OCI-LY1 (cell line): ENCODE measurements around the gene SASS6.
A peak's percentile ranks its signal among the peaks of the same experiment; 100 is the strongest.

Experiments used
- H2AFZ ChIP-seq: fragments of 200-600 bp; sonication (generic), shearing (Covaris generic); 2 replicates; pipeline ENCODE4 v1.6.0; 2014; ENCODE audit warnings: antibody characterized with exemption, mild to moderate bottlenecking, low read length
- H3F3A ChIP-seq: fragments of 200-600 bp; sonication (generic), shearing (Covaris generic); 2 replicates; pipeline ENCODE4 v1.6.0; 2014; ENCODE audit warnings: mild to moderate bottlenecking, antibody characterized with exemption, low read length, moderate library complexity; ENCODE audit not compliant: insufficient read depth
- H3K27ac ChIP-seq: fragments of 200-600 bp; sonication (generic); 2 replicates; pipeline ENCODE4 v1.5.1; 2014; ENCODE audit warnings: low read length, mixed run types, mild to moderate bottlenecking, low read depth; ENCODE audit not compliant: poor library complexity, severe bottlenecking
- H3K27me3 ChIP-seq: fragments of 200-600 bp; sonication (generic); 2 replicates; pipeline ENCODE4 v1.6.0; 2014; ENCODE audit warnings: antibody characterized with exemption, mild to moderate bottlenecking, low read length, moderate library complexity; ENCODE audit not compliant: insufficient read depth
- H3K36me3 ChIP-seq: fragments of 200-600 bp; sonication (generic); 2 replicates; pipeline ENCODE4 v1.6.1; 2014; ENCODE audit warnings: mild to moderate bottlenecking, antibody characterized with exemption, low read length, moderate library complexity, mixed read lengths; ENCODE audit not compliant: insufficient read depth
- H3K4me1 ChIP-seq: fragments of 200-600 bp; sonication (generic); 2 replicates; pipeline ENCODE4 v1.5.1; 2014; ENCODE audit warnings: mild to moderate bottlenecking, low read length, moderate library complexity; ENCODE audit not compliant: insufficient read depth, severe bottlenecking
- H3K4me2 ChIP-seq: fragments of 200-600 bp; sonication (generic), shearing (Covaris generic); 2 replicates; pipeline ENCODE4 v1.6.1; 2014; ENCODE audit warnings: low read length
- H3K4me3 ChIP-seq: fragments of 200-600 bp; sonication (generic); 2 replicates; pipeline ENCODE4 v1.5.1; 2014; ENCODE audit warnings: low read length, low read depth, mild to moderate bottlenecking, mixed read lengths; ENCODE audit not compliant: poor library complexity, severe bottlenecking
- H3K79me2 ChIP-seq: fragments of 200-600 bp; shearing (Covaris generic); 2 replicates; pipeline ENCODE4 v1.6.1; 2016; ENCODE audit warnings: mixed run types, low read length, mixed read lengths; ENCODE audit not compliant: insufficient read depth
- H3K9ac ChIP-seq: fragments of 200-600 bp; sonication (generic), shearing (Covaris generic); 2 replicates; pipeline ENCODE4 v1.6.1; 2014; ENCODE audit warnings: mild to moderate bottlenecking, low read length, mixed read lengths
- H3K9me2 ChIP-seq: fragments of 200-600 bp; sonication (generic), shearing (Covaris generic); 2 replicates; pipeline ENCODE4 v1.6.1; 2014; ENCODE audit warnings: low read depth, mild to moderate bottlenecking, low read length, mixed read lengths
- H3K9me3 ChIP-seq: fragments of 200-600 bp; shearing (Covaris generic); 2 replicates; pipeline ENCODE4 v1.6.1; 2014; ENCODE audit warnings: low read length, mixed read lengths
- H4K20me1 ChIP-seq: fragments of 200-600 bp; sonication (generic), shearing (Covaris generic); 2 replicates; pipeline ENCODE4 v1.6.0; 2016; ENCODE audit warnings: mild to moderate bottlenecking, low read length; ENCODE audit not compliant: insufficient read depth
- CTCF ChIP-seq: fragments of 200-600 bp; sonication (generic), shearing (Covaris generic); IDR thresholded peaks from 2 replicates; pipeline ENCODE4 v1.5.1; 2017; ENCODE audit warnings: mild to moderate bottlenecking, antibody characterized with exemption, low read length, moderate library complexity, mixed read lengths
- EZH2 ChIP-seq: fragments of 200-600 bp; sonication (generic), shearing (Covaris generic); IDR thresholded peaks from 2 replicates; pipeline ENCODE4 v1.8.0; 2017; ENCODE audit warnings: borderline replicate concordance, mixed run types, mild to moderate bottlenecking, antibody characterized with exemption, low read length, moderate library complexity, mixed read lengths

The SASS6 gene

GRCh38 chr1:100132566-100133477, at the start of gene SASS6, which contains the start of gene TRMT13:
Gene SASS6 (minus strand): TSS chr1:100132930. CDS start chr1:100132814, 116 bp downstream.
Gene TRMT13 (plus strand): TSS chr1:100133163. CDS start chr1:100133169, 6 bp downstream.
- TF ChIP-seq CTCF (no peak), EZH2 (no peak)
- peak within 1 kb of the TSS; percentile 67 for H3K27ac ChIP-seq

DNA sequence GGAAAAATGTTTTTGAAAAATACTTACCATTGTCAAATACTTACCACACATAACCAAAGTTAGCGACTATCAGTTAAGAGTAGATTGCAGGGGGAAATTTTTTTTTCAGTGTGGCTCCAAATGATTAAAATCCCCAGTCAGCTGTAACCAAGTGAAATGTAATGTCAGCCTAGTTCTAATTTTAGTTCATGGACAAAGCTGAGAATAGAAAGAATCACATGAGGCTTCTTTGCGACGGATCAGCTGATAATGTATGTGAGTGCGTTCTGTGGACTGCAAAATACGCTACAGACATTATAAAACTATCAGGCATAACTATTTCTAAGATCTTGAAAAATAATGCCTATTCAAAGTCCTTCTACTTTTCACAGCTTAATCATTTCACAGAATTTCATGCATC, 45.4 kb upstream of the SASS6 start, which contains the start of gene LRRC39:
Gene LRRC39, minus strand, starts transcription at position 166 of the 400 bp plus-strand sequence. CDS start 9,740 bp downstream, outside the sequence.
- no peaks in the 10 kb centered on the region for H3F3A ChIP-seq
- H3K36me3 ChIP-seq, result no peaks in the 10 kb centered on the region
- H3K27ac ChIP-seq, result no peak within 1 kb of the TSS
- H4K20me1 ChIP-seq, result no peaks in the 10 kb centered on the region
- H3K9ac ChIP-seq, result no peak within 1 kb of the TSS
- no peak within 1 kb of the TSS for H3K4me3 ChIP-seq
- H3K9me2 ChIP-seq, result no peaks in the 10 kb centered on the region
- no peaks in the 10 kb centered on the region for H3K9me3 ChIP-seq
- no peaks in the 10 kb centered on the region for H3K27me3 ChIP-seq
- H3K79me2 ChIP-seq, result no peaks in the 10 kb centered on the region
- no peaks in the 10 kb centered on the region for H3K4me1 ChIP-seq
- TF ChIP-seq EZH2 (no peak), CTCF (no peak)
- H3K4me2 ChIP-seq, result no peak within 1 kb of the TSS
- no peak within 1 kb of the TSS for H2AFZ ChIP-seq

More at GRCh38 chr1:100132566-100133477, at the start of gene SASS6, which contains the start of gene TRMT13:
- H3K9me3 ChIP-seq, result no peaks in the 10 kb centered on the region
- peak within 1 kb of the TSS; percentile 68 for H3K9ac ChIP-seq
- H3K27me3 ChIP-seq, result no peaks in the 10 kb centered on the region
- no peaks in the 10 kb centered on the region for H4K20me1 ChIP-seq
- H3K4me3 ChIP-seq, result peak within 1 kb of the TSS; percentile 74
- H3K9me2 ChIP-seq, result no peaks in the 10 kb centered on the region
- peak within 1 kb of the TSS; percentile 60; the same call in 1 of the 2 replicates for H2AFZ ChIP-seq
- peak within 1 kb of the TSS; percentile 95 for H3K4me2 ChIP-seq
- peaks cover 16% of the 10 kb centered on the region for H3K36me3 ChIP-seq
- H3K4me1 ChIP-seq, result peaks cover 42% of the 10 kb centered on the region
- peaks cover 71% of the 10 kb centered on the region for H3K79me2 ChIP-seq
- H3F3A ChIP-seq, result no peaks in the 10 kb centered on the region

- H4K20me1 ChIP-seq, result no peaks in the 10 kb centered on the region
- H3K4me2 ChIP-seq, result no peak overlapping the region
- TF ChIP-seq EZH2 (no peak), CTCF (no peak)
- no peak overlapping the region for H3K27ac ChIP-seq
- H3F3A ChIP-seq, result no peaks in the 10 kb centered on the region
- no peaks in the 10 kb centered on the region for H3K27me3 ChIP-seq
- H3K4me1 ChIP-seq, result no peaks in the 10 kb centered on the region
- no peak overlapping the region for H3K9ac ChIP-seq
- H3K36me3 ChIP-seq, result no peaks in the 10 kb centered on the region
- no peak overlapping the region for H2AFZ ChIP-seq
- H3K9me2 ChIP-seq, result no peaks in the 10 kb centered on the region
- no peaks in the 10 kb centered on the region for H3K9me3 ChIP-seq
- no peaks in the 10 kb centered on the region for H3K79me2 ChIP-seq
- H3K4me3 ChIP-seq, result no peak overlapping the region
These were observed 44.7 kb upstream of the SASS6 start for GRCh38 chr1:100177295-100178041.
